ENCODE data around the gene MBOAT1.
A peak's percentile ranks its signal among the peaks of the same experiment; 100 is the strongest.

Gene MBOAT1

GRCh38 chr6:20095436-20095835, 116.8 kb downstream of the MBOAT1 start:
- DNase-seq, result no peak

- DNase-seq, result peak; percentile 26
Observed at GRCh38 chr6:20092071-20092566, 120.2 kb downstream of the MBOAT1 start.

- no peak for DNase-seq
Observed at GRCh38 chr6:20086992-20087391, 125.3 kb downstream of the MBOAT1 start.

GRCh38 chr6:20085817-20086216, 126.5 kb downstream of the MBOAT1 start:
- DNase-seq, result no peak

- DNase-seq, result no peak
Observed at GRCh38 chr6:20084411-20084810, 127.9 kb downstream of the MBOAT1 start.

GRCh38 chr6:20071998-20072397, 140.3 kb downstream of the MBOAT1 start:
- no peak for DNase-seq

- DNase-seq, result no peak
Observed at GRCh38 chr6:20070047-20070446, 142.2 kb downstream of the MBOAT1 start.

GRCh38 chr6:20069021-20069522, 143.2 kb downstream of the MBOAT1 start:
- DNase-seq, result no peak

GRCh38 chr6:20068421-20068988, 143.8 kb downstream of the MBOAT1 start:
- DNase-seq, result no peak

GRCh38 chr6:20061952-20062351, 150.3 kb downstream of the MBOAT1 start:
- DNase-seq, result no peak

GRCh38 chr6:20060252-20060651, 152.0 kb downstream of the MBOAT1 start:
- no peak for DNase-seq

- no peak for DNase-seq
Observed at GRCh38 chr6:20058912-20059311, 153.4 kb downstream of the MBOAT1 start.

- no peak for DNase-seq
Observed at GRCh38 chr6:20058121-20058905, 154.0 kb downstream of the MBOAT1 start.

GRCh38 chr6:20056350-20056992, 155.8 kb downstream of the MBOAT1 start:
- peak; percentile 39 for DNase-seq

GRCh38 chr6:20055916-20056315, 156.4 kb downstream of the MBOAT1 start:
- no peak for DNase-seq
